Rectal smooth muscle tissue (tissue), 1 donor: Measurements from ENCODE around the gene CHCHD10.
"Not testable (repeated sequence)": the region's sequence is repeated elsewhere in the genome, so short reads cannot be mapped to it uniquely, and the experiment has no call there.

Experiments
- H3K27ac ChIP-seq: one replicate; pipeline ENCODE4 v1.7.0; 2013; ENCODE audit warnings: low read depth, low read length, inconsistent platforms
- H3K27me3 ChIP-seq: one replicate; pipeline ENCODE4 v1.7.0; 2013; ENCODE audit warnings: low read length; ENCODE audit not compliant: control insufficient read depth, insufficient read depth
- H3K36me3 ChIP-seq: one replicate; pipeline ENCODE4 v1.7.0; 2013; ENCODE audit warnings: low read length; ENCODE audit not compliant: control insufficient read depth, insufficient read depth
- H3K4me1 ChIP-seq: one replicate; pipeline ENCODE4 v1.7.0; 2013; ENCODE audit warnings: low read length; ENCODE audit not compliant: control insufficient read depth, insufficient read depth
- H3K4me3 ChIP-seq: one replicate; pipeline ENCODE4 v1.7.0; 2013; ENCODE audit warnings: low read length
- H3K9ac ChIP-seq: one replicate; pipeline ENCODE4 v1.7.0; 2013; ENCODE audit warnings: low read length

Gene CHCHD10

GRCh38 chr22:23750714-23751440, 16.9 kb downstream of the CHCHD10 start, which contains the start of gene ZNF70:
Gene ZNF70 (minus strand): TSS chr22:23751112. CDS start chr22:23745140, 5,972 bp downstream.
- H3K36me3 ChIP-seq: no peaks in the 10 kb centered on the region
- no peaks in the 10 kb centered on the region for H3K4me1 ChIP-seq
- peak within 1 kb of the TSS; percentile 82 for H3K4me3 ChIP-seq
- peak within 1 kb of the TSS; percentile 78 for H3K27ac ChIP-seq
- H3K27me3 ChIP-seq: no peaks in the 10 kb centered on the region
- H3K9ac ChIP-seq: peak within 1 kb of the TSS; percentile 10

- H3K27me3 ChIP-seq: no peaks in the 10 kb centered on the region
- no peaks in the 10 kb centered on the region for H3K36me3 ChIP-seq
- H3K27ac ChIP-seq: peak overlapping the region; percentile 78
- no peaks in the 10 kb centered on the region for H3K4me1 ChIP-seq
- peak overlapping the region; percentile 82 for H3K4me3 ChIP-seq
- no peak overlapping the region for H3K9ac ChIP-seq
These were observed 17.4 kb downstream of the CHCHD10 start for GRCh38 chr22:23750367-23750713.

GRCh38 chr22:23749841-23750301, 17.9 kb downstream of the CHCHD10 start:
- Histone ChIP-seq H3K9ac (no peak overlapping the region), H3K4me1 (no peaks in the 10 kb centered on the region), H3K27me3 (no peaks in the 10 kb centered on the region), H3K36me3 (peaks cover 2% of the 10 kb centered on the region), H3K27ac (no peak overlapping the region), H3K4me3 (peak overlapping the region; percentile 82)

GRCh38 chr22:23745791-23746190, 22.0 kb downstream of the CHCHD10 start:
- no peak overlapping the region for H3K27ac ChIP-seq
- no peaks in the 10 kb centered on the region for H3K27me3 ChIP-seq
- H3K4me3 ChIP-seq: no peak overlapping the region
- H3K9ac ChIP-seq: no peak overlapping the region
- no peaks in the 10 kb centered on the region for H3K4me1 ChIP-seq
- peaks cover 26% of the 10 kb centered on the region for H3K36me3 ChIP-seq

- Histone ChIP-seq H3K9ac (no peak overlapping the region), H3K4me1 (no peaks in the 10 kb centered on the region), H3K27ac (no peak overlapping the region), H3K36me3 (peaks cover 26% of the 10 kb centered on the region), H3K4me3 (no peak overlapping the region), H3K27me3 (no peaks in the 10 kb centered on the region)
These were observed 23.3 kb downstream of the CHCHD10 start for GRCh38 chr22:23744485-23744884.

GRCh38 chr22:23744001-23744400, 23.8 kb downstream of the CHCHD10 start:
- Histone ChIP-seq H3K9ac (no peak overlapping the region), H3K27ac (no peak overlapping the region)

GRCh38 chr22:23743303-23743705, 24.5 kb downstream of the CHCHD10 start:
- Histone ChIP-seq H3K27me3 (no peaks in the 10 kb centered on the region), H3K27ac (no peak overlapping the region), H3K4me3 (no peak overlapping the region), H3K36me3 (peaks cover 26% of the 10 kb centered on the region), H3K4me1 (no peaks in the 10 kb centered on the region), H3K9ac (no peak overlapping the region)

More at GRCh38 chr22:23744001-23744400, 23.8 kb downstream of the CHCHD10 start:
- no peaks in the 10 kb centered on the region for H3K4me1 ChIP-seq
- no peaks in the 10 kb centered on the region for H3K27me3 ChIP-seq
- peaks cover 26% of the 10 kb centered on the region for H3K36me3 ChIP-seq
- no peak overlapping the region for H3K4me3 ChIP-seq

GRCh38 chr22:23742505-23743264, 25.1 kb downstream of the CHCHD10 start:
- Histone ChIP-seq H3K36me3 (peaks cover 26% of the 10 kb centered on the region), H3K4me3 (no peak overlapping the region), H3K4me1 (no peaks in the 10 kb centered on the region), H3K27ac (no peak overlapping the region), H3K9ac (no peak overlapping the region), H3K27me3 (no peaks in the 10 kb centered on the region)

- Histone ChIP-seq H3K36me3 (peaks cover 6% of the 10 kb centered on the region), H3K4me1 (no peaks in the 10 kb centered on the region), H3K4me3 (no peak overlapping the region), H3K9ac (no peak overlapping the region), H3K27ac (no peak overlapping the region), H3K27me3 (no peaks in the 10 kb centered on the region)
These were observed 30.1 kb downstream of the CHCHD10 start for GRCh38 chr22:23737696-23738095.

- not testable (repeated sequence) for H3K36me3 ChIP-seq, H3K27me3 ChIP-seq, H3K4me1 ChIP-seq, H3K4me3 ChIP-seq, H3K27ac ChIP-seq, H3K9ac ChIP-seq
These were observed 39.7 kb downstream of the CHCHD10 start for GRCh38 chr22:23728108-23728507.

GRCh38 chr22:23722724-23723123, 45.0 kb downstream of the CHCHD10 start:
- H3K27ac ChIP-seq: no peak overlapping the region

GRCh38 chr22:23722160-23722559, 45.6 kb downstream of the CHCHD10 start:
- no peaks in the 10 kb centered on the region for H3K36me3 ChIP-seq
- H3K27me3 ChIP-seq: no peaks in the 10 kb centered on the region
- no peak overlapping the region for H3K9ac ChIP-seq
- peaks cover 3% of the 10 kb centered on the region for H3K4me1 ChIP-seq
- no peak overlapping the region for H3K27ac ChIP-seq
- H3K4me3 ChIP-seq: no peak overlapping the region

More at GRCh38 chr22:23722724-23723123, 45.0 kb downstream of the CHCHD10 start:
- no peak overlapping the region for H3K9ac ChIP-seq
- no peaks in the 10 kb centered on the region for H3K4me1 ChIP-seq
- H3K4me3 ChIP-seq: no peak overlapping the region
- no peaks in the 10 kb centered on the region for H3K36me3 ChIP-seq
- H3K27me3 ChIP-seq: no peaks in the 10 kb centered on the region
